Tibial nerve (tissue), 4 donors: ENCODE measurements around the gene PHF3. TPM values are rescaled to one million over a fixed set of nuclear protein-coding genes. Genes with fewer than 3 reads are reported as not detected.

Source experiments
- DNase-seq, 2 donors: peaks; one replicate each; pipeline ENCODE4 v3.0.0-alpha.2; 2019; ENCODE audit warnings: low spot score in 2 of 2
- H3K27ac ChIP-seq, 4 donors: fragments of 200-600 bp; sonication (generic) in 3 of 4; one replicate each; pipeline ENCODE4 v1.5.1; 2017 to 2019; ENCODE audit warnings: mild to moderate bottlenecking in 1 of 4
- H3K27me3 ChIP-seq, 2 donors: fragments of 200-600 bp; sonication (generic) in 1 of 2; one replicate each; pipeline versions ENCODE4 v1.5.1 to v1.6.0; 2017 to 2019
- H3K36me3 ChIP-seq, 3 donors: fragments of 200-600 bp; sonication (generic); one replicate each; pipeline ENCODE4 v1.5.1; 2018 to 2019
- H3K4me1 ChIP-seq, 4 donors: fragments of 200-600 bp; sonication (generic) in 3 of 4; one replicate each; pipeline ENCODE4 v1.5.1; 2017 to 2019
- H3K4me3 ChIP-seq, 4 donors: fragments of 200-600 bp; sonication (generic) in 3 of 4; one replicate each; pipeline ENCODE4 v1.5.1; 2017 to 2019; ENCODE audit warnings: mild to moderate bottlenecking in 1 of 4, moderate library complexity in 1 of 4
- H3K9me3 ChIP-seq, 4 donors: fragments of 200-600 bp; sonication (generic) in 3 of 4; one replicate each; pipeline ENCODE4 v1.5.1; 2017 to 2019
- EP300 ChIP-seq, 2 donors: sonication (generic); formaldehyde crosslinking; IDR thresholded peaks; one replicate each; pipeline ENCODE4 v1.6.1; 2017; ENCODE audit warnings: antibody characterized with exemption in 2 of 2, mild to moderate bottlenecking in 1 of 2
- POLR2A ChIP-seq, 2 donors: fragments of 450-650 bp; IDR thresholded peaks; one replicate each; pipeline ENCODE4 v1.6.1; 2017; ENCODE audit warnings: antibody characterized with exemption in 2 of 2, mild to moderate bottlenecking in 2 of 2, moderate library complexity in 2 of 2
- WGBS, 2 donors: methylation state at CpG; one replicate each; pipeline ENCODE4 v1.1.5; 2018; 5-methylcytosine and 5-hydroxymethylcytosine counted together
- total RNA-seq, 4 donors: library from RNA; depleted of rRNA; stranded (reverse); fragments of >200 nt; gene quantifications; one replicate each; pipeline ENCODE4 v1.1.0, GENCODE V29; 2016
- TF ChIP-seq, protein P1 (sequence below), 5 experiments: fragments of 200-600 bp in 3 of 5; fragments of 450-650 bp in 2 of 5; sonication (generic) in 3 of 5; IDR thresholded peaks; one replicate each; pipeline ENCODE4 v1.5.1; 2016 to 2019; ENCODE audit warnings: antibody characterized with exemption in 5 of 5, mild to moderate bottlenecking in 3 of 5, moderate library complexity in 2 of 5

The PHF3 gene
- total RNA-seq, 4 donors from 2014 or later: 59.1 to 75.3 (median 69.9) TPM

DNA sequence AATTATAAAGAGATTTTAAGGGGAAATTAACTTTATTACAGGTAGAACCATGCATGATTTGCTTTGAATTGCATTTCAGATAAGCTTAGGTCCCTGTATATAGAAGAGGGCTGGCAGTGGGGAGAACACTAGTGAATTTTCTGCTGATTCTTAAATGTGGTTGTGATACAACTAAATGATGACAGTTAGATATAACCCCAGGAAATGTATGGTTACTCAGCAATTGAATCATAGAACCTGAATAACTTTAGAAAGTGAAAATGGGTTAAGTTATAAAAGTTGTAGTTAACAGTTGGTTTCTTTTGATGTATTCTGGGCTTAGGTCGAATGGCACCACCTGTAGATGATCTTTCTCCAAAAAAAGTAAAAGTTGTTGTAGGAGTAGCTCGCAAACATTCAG is 70.1 kb downstream of the PHF3 start:
- Histone ChIP-seq H3K9me3 (no peaks in the 10 kb centered on the region), H3K4me1 (peaks cover 0 to 10% (median 0%) of the 10 kb centered on the region in 4 donors), H3K27me3 (no peaks in the 10 kb centered on the region), H3K4me3 (no peak overlapping the region), H3K36me3 (peaks cover 2 to 91% (median 3%) of the 10 kb centered on the region in 3 donors), H3K27ac (no peak overlapping the region)
- TF ChIP-seq, protein P1, sequence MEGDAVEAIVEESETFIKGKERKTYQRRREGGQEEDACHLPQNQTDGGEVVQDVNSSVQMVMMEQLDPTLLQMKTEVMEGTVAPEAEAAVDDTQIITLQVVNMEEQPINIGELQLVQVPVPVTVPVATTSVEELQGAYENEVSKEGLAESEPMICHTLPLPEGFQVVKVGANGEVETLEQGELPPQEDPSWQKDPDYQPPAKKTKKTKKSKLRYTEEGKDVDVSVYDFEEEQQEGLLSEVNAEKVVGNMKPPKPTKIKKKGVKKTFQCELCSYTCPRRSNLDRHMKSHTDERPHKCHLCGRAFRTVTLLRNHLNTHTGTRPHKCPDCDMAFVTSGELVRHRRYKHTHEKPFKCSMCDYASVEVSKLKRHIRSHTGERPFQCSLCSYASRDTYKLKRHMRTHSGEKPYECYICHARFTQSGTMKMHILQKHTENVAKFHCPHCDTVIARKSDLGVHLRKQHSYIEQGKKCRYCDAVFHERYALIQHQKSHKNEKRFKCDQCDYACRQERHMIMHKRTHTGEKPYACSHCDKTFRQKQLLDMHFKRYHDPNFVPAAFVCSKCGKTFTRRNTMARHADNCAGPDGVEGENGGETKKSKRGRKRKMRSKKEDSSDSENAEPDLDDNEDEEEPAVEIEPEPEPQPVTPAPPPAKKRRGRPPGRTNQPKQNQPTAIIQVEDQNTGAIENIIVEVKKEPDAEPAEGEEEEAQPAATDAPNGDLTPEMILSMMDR (IDR thresholded peaks at IDR 0.05): no peak
- TF ChIP-seq EP300 (IDR thresholded peaks at IDR 0.05) (no peak), POLR2A (IDR thresholded peaks at IDR 0.05) (no peak)
- 77 to 82% methylated on average over 2 of the region's 2 CpGs for WGBS, 2 donors
- DNase-seq: no peak

DNA sequence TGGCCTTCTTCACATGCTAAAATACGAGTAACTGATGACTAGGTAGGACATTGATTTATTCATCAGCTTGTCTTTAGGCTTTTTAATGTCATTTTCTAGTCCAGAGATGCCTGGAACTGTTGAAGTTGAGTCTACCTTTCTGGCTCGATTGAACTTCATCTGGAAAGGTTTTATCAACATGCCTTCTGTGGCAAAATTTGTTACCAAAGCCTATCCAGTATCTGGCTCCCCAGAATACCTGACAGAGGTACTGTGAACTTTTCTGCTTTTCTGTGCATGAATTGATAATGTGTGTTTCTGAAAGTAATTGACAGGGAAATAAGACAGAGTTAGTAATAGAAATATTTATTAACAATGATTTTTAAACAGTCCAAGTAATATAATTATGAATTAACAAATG is 71.0 kb downstream of the PHF3 start:
- Histone ChIP-seq H3K9me3 (no peaks in the 10 kb centered on the region), H3K4me3 (no peak overlapping the region), H3K27me3 (no peaks in the 10 kb centered on the region), H3K4me1 (peaks cover 0 to 10% (median 0%) of the 10 kb centered on the region in 4 donors), H3K27ac (no peak overlapping the region), H3K36me3 (peaks cover 0 to 91% (median 3%) of the 10 kb centered on the region in 3 donors)
- TF ChIP-seq EP300 (IDR thresholded peaks at IDR 0.05): no peak
- TF ChIP-seq, protein P1 (IDR thresholded peaks at IDR 0.05): no peak
- TF ChIP-seq POLR2A (IDR thresholded peaks at IDR 0.05): no peak
- 76 to 86% methylated on average over 2 of the region's 2 CpGs for WGBS, 2 donors
- DNase-seq: no peak

DNA sequence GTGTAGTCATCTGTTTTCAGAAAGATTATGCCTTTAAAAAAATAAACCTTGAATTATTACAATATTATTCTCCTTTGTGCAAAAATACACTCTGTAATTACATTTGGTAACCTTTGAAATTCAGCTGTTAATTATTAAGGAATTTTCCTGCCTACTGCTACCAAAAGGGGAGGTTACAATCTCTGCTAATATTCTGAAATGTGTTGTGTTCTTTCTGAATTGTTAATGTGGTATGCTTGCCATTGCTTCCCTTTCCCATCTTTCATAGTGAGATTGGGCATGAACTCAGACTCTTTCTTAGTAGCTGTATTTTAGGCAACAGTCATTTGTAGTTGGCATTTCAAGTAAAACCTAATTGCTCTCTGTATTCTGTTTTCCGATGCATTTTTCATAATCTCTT is 73.0 kb downstream of the PHF3 start:
- Histone ChIP-seq H3K9me3 (no peaks in the 10 kb centered on the region), H3K27ac (no peak overlapping the region), H3K36me3 (peaks cover 0 to 91% (median 18%) of the 10 kb centered on the region in 3 donors), H3K27me3 (no peaks in the 10 kb centered on the region), H3K4me1 (peaks cover 0 to 10% (median 0%) of the 10 kb centered on the region in 4 donors), H3K4me3 (no peak overlapping the region)
- no peak for DNase-seq
- WGBS, 2 donors: 91 to 94% methylated on average over 1 of the region's 1 CpG
- TF ChIP-seq POLR2A (IDR thresholded peaks at IDR 0.05) (no peak), EP300 (IDR thresholded peaks at IDR 0.05) (no peak)
- TF ChIP-seq, protein P1 (IDR thresholded peaks at IDR 0.05): no peak

DNA sequence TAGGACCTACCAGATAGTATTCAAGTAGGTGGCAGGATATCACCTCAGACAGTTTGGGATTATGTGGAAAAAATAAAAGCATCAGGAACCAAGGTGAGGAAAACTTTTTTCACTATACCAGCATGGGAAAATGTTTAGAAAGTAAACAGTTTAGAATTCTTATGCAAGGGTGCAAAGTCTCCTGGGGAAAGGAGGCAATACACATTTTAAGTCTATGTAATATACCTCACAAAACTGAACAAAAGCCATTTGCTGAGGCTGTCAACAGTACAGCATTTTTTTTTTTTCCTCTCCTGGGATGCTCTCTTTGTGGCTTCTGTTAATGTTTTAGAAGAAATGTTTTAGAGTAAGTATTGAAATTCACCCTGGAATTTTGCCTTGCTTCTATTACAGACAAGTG is 73.5 kb downstream of the PHF3 start:
- no peak for TF ChIP-seq EP300 (IDR thresholded peaks at IDR 0.05)
- peaks cover 0 to 88% (median 18%) of the 10 kb centered on the region in 3 donors for H3K36me3 ChIP-seq
- no peak overlapping the region for H3K4me3 ChIP-seq
- no peak overlapping the region for H3K27ac ChIP-seq
- H3K4me1 ChIP-seq: peaks cover 0 to 10% (median 0%) of the 10 kb centered on the region in 4 donors
- no peaks in the 10 kb centered on the region for H3K27me3 ChIP-seq
- no peak for DNase-seq
- no peaks in the 10 kb centered on the region for H3K9me3 ChIP-seq

DNA sequence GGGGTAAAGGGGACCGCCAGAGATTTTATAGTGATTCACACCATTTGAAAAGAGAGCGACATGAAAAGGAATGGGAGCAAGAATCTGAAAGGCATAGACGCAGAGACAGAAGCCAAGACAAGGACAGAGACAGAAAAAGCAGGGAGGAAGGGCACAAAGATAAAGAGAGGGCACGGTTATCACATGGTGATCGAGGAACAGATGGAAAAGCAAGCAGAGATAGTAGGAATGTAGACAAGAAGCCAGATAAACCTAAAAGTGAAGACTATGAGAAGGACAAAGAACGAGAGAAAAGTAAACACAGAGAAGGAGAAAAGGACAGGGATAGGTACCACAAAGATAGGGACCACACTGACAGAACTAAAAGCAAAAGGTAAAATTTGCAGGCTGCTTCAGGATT is 77.7 kb downstream of the PHF3 start:
- H3K4me3 ChIP-seq: no peak overlapping the region
- peaks cover 0 to 64% (median 14%) of the 10 kb centered on the region in 3 donors for H3K36me3 ChIP-seq
- H3K4me1 ChIP-seq: no peaks in the 10 kb centered on the region
- DNase-seq: no peak
- no peaks in the 10 kb centered on the region for H3K27me3 ChIP-seq
- H3K27ac ChIP-seq: no peak overlapping the region
- no peaks in the 10 kb centered on the region for H3K9me3 ChIP-seq
- 95 to 99% methylated on average over 6 of the region's 6 CpGs for WGBS, 2 donors
- TF ChIP-seq, protein P1 (IDR thresholded peaks at IDR 0.05): no peak
- peak in 1 of 2 donors; percentile 14 for TF ChIP-seq EP300 (IDR thresholded peaks at IDR 0.05)

- DNase-seq: no peak
- no peak for TF ChIP-seq EP300 (IDR thresholded peaks at IDR 0.05)
- TF ChIP-seq POLR2A (IDR thresholded peaks at IDR 0.05): no peak
- TF ChIP-seq, protein P1 (IDR thresholded peaks at IDR 0.05): no peak
- H3K9me3 ChIP-seq: no peaks in the 10 kb centered on the region
- no peaks in the 10 kb centered on the region for H3K4me1 ChIP-seq
- no peak overlapping the region for H3K4me3 ChIP-seq
- H3K36me3 ChIP-seq: peaks cover 0 to 57% (median 14%) of the 10 kb centered on the region in 3 donors
- no peaks in the 10 kb centered on the region for H3K27me3 ChIP-seq
- H3K27ac ChIP-seq: no peak overlapping the region
Measured at GRCh38 chr6:63714091-63714490, 78.5 kb downstream of the PHF3 start.
